Activated effector memory CD4-positive, alpha-beta T cell treated with anti-CD3 and anti-CD28 coated beads, Interleukin-2, amount 50 U/mL, for 16 hours (primary cell): Measurements from ENCODE around the gene ADCY2.

Experiments used
- DNase-seq: peaks from one replicate; pipeline ENCODE4 v3.0.0-alpha.2; 2020

Gene ADCY2

DNA sequence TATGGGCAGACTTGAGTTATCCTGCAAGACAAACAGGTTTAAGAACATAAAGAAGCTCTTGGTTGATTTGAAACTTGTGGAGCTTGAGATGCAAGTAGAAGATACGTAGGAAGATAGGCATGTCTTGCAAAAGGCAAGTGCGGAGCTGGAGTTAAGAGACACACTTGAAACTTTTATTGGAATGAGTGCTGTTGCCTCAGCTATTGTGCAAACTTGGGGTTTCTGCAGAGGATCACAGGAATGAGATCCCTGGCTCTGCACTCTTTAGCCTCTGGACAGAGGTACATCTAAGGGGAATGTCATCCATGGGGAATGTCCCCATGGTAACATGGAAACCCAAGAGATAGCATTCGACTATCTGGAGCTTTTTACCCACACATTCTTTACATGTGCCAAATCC lies 121.1 kb downstream of the ADCY2 start:
- DNase-seq, result no peak

- no peak for DNase-seq
Observed at GRCh38 chr5:7518947-7519560, 123.1 kb downstream of the ADCY2 start.

GRCh38 chr5:7519564-7519963 lies 123.6 kb downstream of the ADCY2 start:
- DNase-seq, result no peak

DNA sequence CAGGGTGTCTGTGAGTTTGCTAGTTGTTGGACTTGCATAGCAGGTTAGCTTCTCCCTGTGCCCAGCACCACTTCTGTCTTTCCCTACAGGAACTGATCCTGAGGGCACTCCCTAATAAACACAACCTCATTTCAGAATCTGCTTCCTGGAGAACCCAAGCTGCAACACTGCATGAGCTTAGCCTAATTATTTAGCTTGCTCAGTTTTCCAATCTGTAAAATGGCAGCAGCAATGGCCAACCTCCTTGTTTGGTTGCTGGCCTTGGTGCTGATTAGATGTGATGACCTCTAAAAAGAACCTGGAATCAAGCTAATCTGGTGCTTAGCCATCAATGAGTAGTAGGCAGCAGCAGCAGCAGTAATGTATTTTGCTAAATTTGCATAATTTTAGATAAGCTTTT lies 133.9 kb downstream of the ADCY2 start:
- no peak for DNase-seq

DNA sequence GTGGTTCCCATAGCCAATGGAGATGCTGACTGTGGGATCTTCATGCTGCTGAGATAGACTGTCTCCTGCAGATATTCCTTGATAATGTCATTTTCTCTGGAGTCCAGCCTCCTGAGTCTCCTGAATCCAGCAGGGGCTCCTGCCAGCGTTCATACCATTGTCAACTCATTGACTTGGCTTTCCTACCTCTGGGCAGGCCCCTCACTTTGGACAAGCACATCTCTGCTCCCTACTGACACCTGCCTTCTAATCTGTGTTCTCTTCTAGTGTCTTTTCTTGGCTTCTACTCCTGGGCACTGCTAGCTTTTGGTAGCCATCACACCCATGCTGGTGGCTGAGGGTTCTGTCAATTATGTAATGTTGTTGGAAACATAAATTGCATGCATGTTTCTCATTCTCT lies 138.0 kb downstream of the ADCY2 start:
- DNase-seq, result no peak

GRCh38 chr5:7534505-7534904 lies 138.6 kb downstream of the ADCY2 start:
- no peak for DNase-seq

DNA sequence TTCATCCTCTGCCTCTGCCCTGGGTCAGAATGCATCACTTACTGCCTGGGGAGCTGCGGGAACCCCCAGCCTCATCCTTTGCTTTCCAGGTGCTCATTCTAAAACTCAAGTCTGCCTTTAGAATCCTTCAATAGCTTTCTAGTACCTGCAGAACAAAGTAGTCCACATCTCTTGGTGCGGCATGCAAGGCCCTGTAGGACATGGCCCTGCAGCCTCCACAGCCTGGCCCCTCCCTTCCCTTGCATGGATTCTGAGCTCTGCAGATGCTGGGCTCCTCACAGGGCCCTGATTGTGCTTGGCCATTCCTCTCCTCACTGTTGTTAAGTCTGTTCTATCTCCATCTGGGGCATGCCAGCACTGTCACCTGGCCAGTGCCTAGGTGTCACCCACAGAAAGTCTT lies 141.6 kb downstream of the ADCY2 start:
- no peak for DNase-seq

DNA sequence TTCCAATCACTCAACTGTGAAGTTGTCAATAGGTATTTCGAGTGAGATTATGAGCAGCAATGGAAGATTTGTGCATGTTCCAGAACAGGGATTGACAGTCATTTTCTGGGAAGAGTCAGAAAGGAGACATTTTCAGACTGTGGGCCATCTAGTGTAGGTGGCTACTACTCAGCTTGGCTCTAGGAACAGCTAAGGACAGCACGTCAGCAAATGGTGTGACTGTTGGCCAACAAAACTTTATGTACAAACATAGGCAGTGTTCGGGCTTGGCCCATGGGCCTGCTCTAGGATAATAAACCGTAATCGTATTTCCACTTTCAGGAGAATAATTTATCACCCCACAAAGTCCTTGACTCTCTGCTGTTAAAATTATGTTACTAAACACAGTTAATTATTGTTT lies 143.6 kb downstream of the ADCY2 start:
- no peak for DNase-seq

DNA sequence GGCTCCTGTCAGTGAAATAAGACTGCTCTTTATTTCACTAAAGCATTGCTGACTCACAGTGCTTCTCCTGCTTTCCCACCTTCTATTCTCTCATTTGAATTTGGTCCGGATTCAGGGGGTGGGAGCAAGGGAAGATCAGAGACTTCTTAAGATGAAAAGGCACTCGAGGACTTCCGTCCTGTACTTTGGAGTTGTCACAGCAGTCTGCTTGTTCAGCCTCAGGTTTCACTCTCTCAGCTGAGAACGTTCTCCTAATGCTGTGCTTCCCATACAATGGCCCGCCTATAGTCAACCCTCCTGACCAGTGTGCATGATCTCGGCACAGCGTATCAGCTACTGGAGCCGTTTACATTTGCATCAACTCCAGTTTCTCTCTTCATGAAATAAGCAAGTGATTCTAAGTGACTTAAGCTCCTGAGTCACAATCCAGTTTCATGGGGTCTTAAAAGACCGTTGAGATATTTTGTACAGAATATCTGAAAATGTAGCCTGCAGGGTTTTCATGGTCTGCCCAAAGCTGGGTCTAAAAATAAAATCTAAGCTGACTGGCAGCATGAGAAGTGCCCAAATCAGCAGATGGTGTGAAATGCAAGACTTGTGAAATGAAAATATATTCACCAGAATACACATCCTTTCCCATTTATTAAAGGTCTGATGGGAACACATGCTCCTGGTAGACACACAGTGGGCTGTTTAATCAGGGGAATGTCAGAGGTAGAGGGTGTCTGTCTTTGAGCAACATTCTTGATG lies 145.0 kb downstream of the ADCY2 start:
- DNase-seq, result no peak

DNA sequence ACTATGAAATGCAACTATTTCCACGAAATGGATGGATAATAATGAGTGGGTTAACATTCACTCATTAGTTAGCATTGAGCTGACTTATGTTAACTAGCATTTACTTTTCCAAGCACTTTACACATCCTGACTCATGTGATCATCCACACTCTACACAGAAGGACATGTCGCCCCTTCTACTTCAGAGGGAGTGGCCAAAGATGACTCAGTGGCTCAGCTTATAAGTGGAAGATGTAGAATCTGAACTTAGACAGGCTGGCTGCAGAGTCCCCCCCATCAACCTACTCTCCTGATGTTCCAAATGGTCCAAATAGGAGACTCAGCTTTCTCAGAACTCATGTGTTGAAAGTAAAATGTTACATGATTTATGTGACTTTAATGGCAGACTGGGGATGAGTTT lies 146.0 kb downstream of the ADCY2 start:
- DNase-seq, result no peak

DNA sequence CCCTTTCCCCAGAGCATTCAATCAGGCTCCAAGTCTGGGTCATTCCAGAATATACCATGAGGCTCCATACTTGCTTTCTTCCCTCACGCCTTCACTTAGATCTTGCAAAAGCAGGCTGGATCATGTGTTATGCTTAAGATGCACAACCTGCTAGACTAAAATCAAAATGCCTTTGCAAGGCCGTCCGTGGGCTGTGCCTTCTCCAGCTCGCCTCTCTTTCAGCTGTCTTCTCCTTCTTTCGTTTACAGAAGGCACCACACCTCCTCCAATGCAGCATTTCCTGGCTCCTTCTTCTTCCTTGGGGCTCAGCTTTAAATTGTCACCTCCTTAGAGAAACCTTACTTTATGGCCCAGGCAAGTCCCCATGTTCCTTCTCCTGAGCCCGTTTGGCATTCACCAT lies 150.6 kb downstream of the ADCY2 start:
- no peak for DNase-seq

DNA sequence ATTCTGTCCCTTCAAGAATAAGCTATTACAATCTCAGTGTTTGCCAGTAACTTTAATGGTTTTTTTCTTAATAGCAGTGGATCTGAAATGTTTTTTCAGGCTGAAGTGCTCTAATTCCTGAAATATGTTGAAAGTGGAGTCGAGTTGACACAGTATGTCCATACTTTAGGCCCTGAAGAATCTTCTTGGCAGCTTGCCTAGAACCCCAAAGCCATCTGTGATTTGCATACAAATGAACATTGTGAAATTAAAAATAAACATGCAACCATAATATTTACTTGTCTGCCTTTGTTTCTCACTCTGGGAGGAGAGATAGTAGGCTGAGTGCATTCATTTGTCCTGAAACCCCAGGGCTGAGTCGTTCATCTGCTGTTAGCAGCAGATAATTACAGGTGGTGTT lies 152.7 kb downstream of the ADCY2 start:
- no peak for DNase-seq

DNA sequence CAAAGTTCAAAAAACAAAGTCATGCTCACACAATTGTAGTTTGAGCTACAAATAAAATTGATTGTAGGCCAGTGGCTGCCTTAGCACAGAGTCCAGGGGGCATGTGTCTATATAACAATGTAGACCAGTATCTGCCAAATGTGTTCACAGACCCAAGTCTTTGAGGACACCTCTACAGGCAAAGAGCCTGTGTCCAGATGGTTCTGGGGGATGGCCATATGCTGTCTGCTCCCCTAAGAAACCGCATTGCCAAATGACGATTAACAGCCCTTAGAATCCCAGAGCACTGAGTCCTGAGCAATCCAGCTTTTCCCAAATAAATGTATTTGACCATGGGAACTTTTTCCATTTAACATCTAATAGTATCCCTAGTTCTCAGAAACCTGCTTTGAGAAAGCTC lies 169.6 kb downstream of the ADCY2 start:
- DNase-seq, result no peak

DNA sequence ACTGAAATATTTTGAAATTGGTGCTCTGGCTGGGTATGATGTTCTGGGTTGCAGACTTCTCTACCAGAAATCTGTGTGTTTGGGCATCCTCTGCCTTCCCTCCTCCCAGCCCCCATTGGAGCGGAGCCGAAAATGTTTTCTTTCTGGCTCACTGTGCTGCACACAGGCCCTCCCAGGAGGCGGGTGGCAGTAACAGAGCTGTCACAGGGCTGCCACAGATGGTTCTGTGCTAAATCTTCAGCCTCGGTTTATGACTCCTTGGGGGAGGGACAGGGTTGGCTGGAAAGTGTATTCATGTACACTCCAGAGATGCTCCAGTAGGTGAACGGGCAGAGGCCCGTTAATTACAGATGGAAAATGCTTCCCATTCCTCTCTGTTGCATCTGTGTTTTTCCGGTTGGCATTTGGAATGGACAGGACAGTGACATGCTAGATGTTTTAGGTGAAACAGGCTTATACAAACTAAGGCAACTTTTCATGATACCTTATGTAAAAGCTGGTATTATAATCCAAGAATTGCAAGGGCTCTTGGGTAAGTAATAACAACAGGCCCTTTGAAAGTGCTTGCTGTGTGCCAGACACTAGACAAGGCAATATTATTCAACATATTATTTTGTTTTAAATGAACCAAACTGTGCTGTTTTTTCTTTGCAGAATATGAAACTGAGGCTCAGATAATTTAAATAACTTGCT lies 180.2 kb downstream of the ADCY2 start:
- no peak for DNase-seq

- no peak for DNase-seq
Observed at GRCh38 chr5:7577381-7577780, 181.4 kb downstream of the ADCY2 start.

- DNase-seq, result no peak
Observed at GRCh38 chr5:7578071-7578470, 182.1 kb downstream of the ADCY2 start.

- DNase-seq, result no peak
Observed at GRCh38 chr5:7584749-7585148, 188.8 kb downstream of the ADCY2 start.

GRCh38 chr5:7585807-7586206 lies 189.9 kb downstream of the ADCY2 start:
- DNase-seq, result no peak

GRCh38 chr5:7586480-7586879 lies 190.5 kb downstream of the ADCY2 start:
- no peak for DNase-seq

DNA sequence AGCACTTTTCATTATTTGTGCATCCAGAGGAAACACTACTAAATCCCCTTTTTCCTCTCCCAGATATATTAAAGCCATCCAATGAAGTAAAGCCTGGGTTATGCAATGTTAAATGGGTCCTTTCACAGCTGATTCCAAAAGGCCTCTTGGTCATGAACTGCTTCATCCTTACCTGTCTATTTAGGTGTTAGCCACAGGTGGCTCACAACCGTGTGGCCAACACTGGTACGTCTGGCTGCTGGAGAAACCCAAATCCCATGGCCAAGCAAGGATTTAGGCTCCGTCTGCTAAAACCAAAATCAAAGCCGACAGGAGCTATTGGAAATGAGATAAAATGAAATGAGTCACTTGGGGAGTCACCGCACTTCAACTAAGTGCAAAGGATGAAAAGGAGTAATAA lies 193.9 kb downstream of the ADCY2 start:
- DNase-seq, result no peak

DNA sequence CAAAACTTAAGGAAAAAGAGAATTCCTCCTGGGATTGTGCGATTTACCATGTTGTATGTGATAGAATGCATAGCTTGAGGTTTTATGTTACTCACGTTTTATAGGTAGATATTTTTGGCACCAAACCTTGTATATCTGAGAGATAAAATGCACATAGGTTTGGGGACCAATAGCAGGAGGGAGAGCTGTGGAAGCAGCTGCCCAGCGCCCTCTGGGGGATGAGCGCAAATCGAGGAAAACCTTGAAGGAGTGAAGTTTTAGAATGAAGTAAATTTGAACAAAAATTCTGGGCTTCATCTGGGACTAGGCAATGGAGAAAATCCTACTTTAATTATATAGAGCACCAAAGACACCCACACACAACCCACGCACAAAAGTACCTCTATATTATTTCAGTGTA lies 197.0 kb downstream of the ADCY2 start:
- DNase-seq, result no peak

DNA sequence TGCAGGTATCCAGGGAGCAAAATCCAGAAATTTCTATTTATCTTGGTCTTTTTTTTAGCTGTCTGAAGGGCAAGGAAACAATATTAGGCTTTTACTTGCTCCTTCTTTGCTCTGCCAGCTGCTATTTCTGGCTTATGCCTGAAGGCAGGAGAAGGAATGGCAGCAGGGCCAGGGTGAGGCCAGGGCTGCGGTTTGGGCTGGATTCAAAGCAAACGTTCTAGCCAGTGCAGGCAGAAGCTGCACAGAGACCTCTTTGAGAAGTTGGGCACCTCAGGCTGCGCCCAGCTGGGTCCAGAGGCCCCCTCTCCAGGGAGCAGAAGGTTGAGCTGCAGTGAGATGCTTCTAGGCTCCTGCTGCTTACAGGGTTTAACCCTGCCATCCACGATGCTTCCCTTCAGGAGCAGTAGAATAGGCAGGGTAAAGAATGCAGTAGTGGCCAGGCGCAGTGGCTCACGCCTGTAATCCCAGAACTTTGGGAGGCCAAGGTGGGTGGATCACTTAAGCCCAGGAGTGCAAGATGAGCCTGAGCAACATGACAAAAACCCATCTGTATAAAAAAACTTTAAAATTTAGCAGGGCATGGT lies 201.2 kb downstream of the ADCY2 start:
- no peak for DNase-seq

- no peak for DNase-seq
Observed at GRCh38 chr5:7606840-7607465, 211.0 kb downstream of the ADCY2 start.

- DNase-seq, result no peak
Observed at GRCh38 chr5:7608772-7609171, 212.8 kb downstream of the ADCY2 start.
